HepG2 (cell line): ENCODE measurements around the gene TMEM38A. TPM values are rescaled to one million over a fixed set of nuclear protein-coding genes. Genes with fewer than 3 reads are reported as not detected.

Source experiments
- ATAC-seq: fragments of 200-7000 bp; cut with Tn5 transposase; 3 replicates; pipeline ENCODE4 v1.9.1; 2020; ENCODE audit warnings: mild to moderate bottlenecking, moderate library complexity
- BruUV-seq: library from RNA; stranded (reverse); fragments of 400-500 nt; replicated peaks from 2 replicates; lab custom pipeline; 2021; lab: Mats Ljungman, UMichigan
- CTCF ChIA-PET: fragments of 300-600 bp; formaldehyde crosslinking; extraction: SDS; loops from one replicate; lab custom pipeline; 2021; ENCODE audit warnings: low total read pairs, inconsistent platforms, low intra/inter-chr PET ratio; lab: Yijun Ruan, JAX
- POLR2A ChIA-PET: fragments of 350-600 bp; sonication (Branson Sonifier 250); formaldehyde crosslinking; loops from one replicate; lab custom pipeline; 2020; ENCODE audit warnings: antibody characterized with exemption, inconsistent platforms; lab: Yijun Ruan, JAX
- DNase-seq: peaks from one replicate; pipeline ENCODE4 v3.0.0-alpha.2; 2015; ENCODE audit warnings: low spot score
- FAIRE-seq: peaks from 3 replicates; lab custom pipeline; 2011; peaks lifted over from hg19 to GRCh38; lab: Jason Lieb, UNC
- H2AFZ ChIP-seq: one replicate; pipeline ENCODE4 v1.6.1; 2011; ENCODE audit warnings: low read length, inconsistent platforms
- H3K27ac ChIP-seq: fragments of 300-600 bp; 3 replicates; pipeline ENCODE4 v1.8.0; 2011; ENCODE audit warnings: mixed run types, mild to moderate bottlenecking, mixed read lengths, low read length, inconsistent platforms; ENCODE audit not compliant: insufficient read depth; ENCODE audit errors: extremely low read length
- H3K27me3 ChIP-seq, 2 experiments: fragments of 200-600 bp in 1 of 2; 2 replicates in 1 of 2; 3 replicates in 1 of 2; pipeline versions ENCODE4 v1.6.0 to v1.8.0; 2011; ENCODE audit warnings: low read length in 2 of 2, mild to moderate bottlenecking in 2 of 2, moderate library complexity in 2 of 2, inconsistent platforms in 1 of 2; ENCODE audit not compliant: insufficient read depth in 2 of 2, control insufficient read depth in 1 of 2
- H3K36me3 ChIP-seq, 2 experiments: fragments of 200-600 bp in 1 of 2; replicated peaks in 1 of 2; 2 replicates in 1 of 2; 3 replicates in 1 of 2; pipeline versions ENCODE4 v1.5.1 to v1.8.0; 2011; ENCODE audit warnings: low read length in 2 of 2, inconsistent platforms in 1 of 2; ENCODE audit not compliant: insufficient read depth in 2 of 2, control insufficient read depth in 1 of 2
- H3K4me1 ChIP-seq: 2 replicates; pipeline ENCODE4 v1.5.1; 2012; ENCODE audit warnings: low read length, inconsistent platforms; ENCODE audit not compliant: insufficient read depth
- H3K4me2 ChIP-seq: 2 replicates; pipeline ENCODE4 v1.6.0; 2011; ENCODE audit warnings: low read depth, low read length, inconsistent platforms
- H3K4me3 ChIP-seq, 3 experiments: fragments of 200-600 bp in 1 of 3; sonication (generic), shearing (Covaris generic) in 1 of 3; replicated peaks in 1 of 3; 2 replicates each; pipeline ENCODE4 v1.5.1; 2011 to 2016; ENCODE audit warnings: low read length in 3 of 3, inconsistent platforms in 2 of 3, low read depth in 2 of 3, mild to moderate bottlenecking in 2 of 3, control low read depth in 1 of 3, mixed read lengths in 1 of 3; ENCODE audit not compliant: insufficient read depth in 1 of 3
- H3K79me2 ChIP-seq: one replicate; pipeline ENCODE4 v1.6.1; 2011; ENCODE audit warnings: low read length, inconsistent platforms; ENCODE audit not compliant: insufficient read depth
- H3K9ac ChIP-seq: 2 replicates; pipeline ENCODE4 v1.6.0; 2011; ENCODE audit warnings: mild to moderate bottlenecking, low read depth, low read length, inconsistent platforms; ENCODE audit not compliant: insufficient read depth
- H3K9me3 ChIP-seq: 2 replicates; pipeline ENCODE4 v1.5.1; 2012; ENCODE audit warnings: mild to moderate bottlenecking, low read length
- H4K20me1 ChIP-seq: 2 replicates; pipeline ENCODE4 v1.6.0; 2011; ENCODE audit warnings: inconsistent platforms, mild to moderate bottlenecking, low read length, moderate library complexity; ENCODE audit not compliant: insufficient read depth
- SIN3A ChIP-seq: IDR thresholded peaks from 2 replicates; pipeline ENCODE4 v1.6.1; 2011; ENCODE audit warnings: low read depth, mild to moderate bottlenecking, control low read depth, low read length, borderline replicate concordance
- ZZZ3 ChIP-seq: sonication (generic); formaldehyde crosslinking; IDR thresholded peaks from 2 replicates; pipeline ENCODE4 v1.4.0; 2020; ENCODE audit warnings: missing genetic modification reagents, mild to moderate bottlenecking, borderline replicate concordance
- WGBS: methylation state at CpG from one replicate; pipeline ENCODE4 v1.1.6; 2017; ENCODE audit warnings: low lambda C conversion rate; 5-methylcytosine and 5-hydroxymethylcytosine counted together
- in situ Hi-C: cut with HindIII; loops from 2 replicates; pipeline ENCODE4 v1.10.0; 2017; ENCODE audit warnings: low pct_unique_long_range_greater_than_20kb; ENCODE audit not compliant: extremely low pct_ligation_motif_present
- intact Hi-C: fragments of 100-400 bp; cut with micrococcal nuclease; formaldehyde crosslinking; loops from one replicate; pipeline ENCODE4 v1.10.0; 2022; ENCODE audit not compliant: unreplicated experiment
- polyA plus RNA-seq, 8 experiments: library from polyadenylated mRNA; depleted of rRNA in 3 of 8; stranded (reverse) in 7 of 8; unstranded in 1 of 8; fragments of >200 nt; fragmentation: Illumina TruSeq in 4 of 8; extraction: Trizol in 4 of 8; gene quantifications; 2 replicates each; pipeline versions ENCODE4 v1.2.1 to v1.2.3, GENCODE V29; 2011 to 2016; ENCODE audit warnings: low read depth in 4 of 8, missing spikeins in 1 of 8, mixed read lengths in 1 of 8; ENCODE audit not compliant: insufficient read depth in 1 of 8
- total RNA-seq, 5 experiments: library from RNA; depleted of rRNA; stranded (reverse); fragments of >200 nt; fragmentation: Illumina TruSeq; extraction: Trizol; gene quantifications; 2 replicates each; pipeline ENCODE4 v1.2.3, GENCODE V29; 2016; ENCODE audit warnings: low read depth in 1 of 5
- TF ChIP-seq, protein P1 (sequence below): sonication (generic); formaldehyde crosslinking; IDR thresholded peaks from 2 replicates; pipeline ENCODE4 v1.4.0; 2020; ENCODE audit warnings: missing genetic modification reagents, borderline replicate concordance

TMEM38A gene
- total and polyA plus RNA-seq, 2 of the 13 experiments (the other 11 are each of a cell fraction or from before 2014, with no cell fraction given), result 4.8 to 6.8 TPM

DNA sequence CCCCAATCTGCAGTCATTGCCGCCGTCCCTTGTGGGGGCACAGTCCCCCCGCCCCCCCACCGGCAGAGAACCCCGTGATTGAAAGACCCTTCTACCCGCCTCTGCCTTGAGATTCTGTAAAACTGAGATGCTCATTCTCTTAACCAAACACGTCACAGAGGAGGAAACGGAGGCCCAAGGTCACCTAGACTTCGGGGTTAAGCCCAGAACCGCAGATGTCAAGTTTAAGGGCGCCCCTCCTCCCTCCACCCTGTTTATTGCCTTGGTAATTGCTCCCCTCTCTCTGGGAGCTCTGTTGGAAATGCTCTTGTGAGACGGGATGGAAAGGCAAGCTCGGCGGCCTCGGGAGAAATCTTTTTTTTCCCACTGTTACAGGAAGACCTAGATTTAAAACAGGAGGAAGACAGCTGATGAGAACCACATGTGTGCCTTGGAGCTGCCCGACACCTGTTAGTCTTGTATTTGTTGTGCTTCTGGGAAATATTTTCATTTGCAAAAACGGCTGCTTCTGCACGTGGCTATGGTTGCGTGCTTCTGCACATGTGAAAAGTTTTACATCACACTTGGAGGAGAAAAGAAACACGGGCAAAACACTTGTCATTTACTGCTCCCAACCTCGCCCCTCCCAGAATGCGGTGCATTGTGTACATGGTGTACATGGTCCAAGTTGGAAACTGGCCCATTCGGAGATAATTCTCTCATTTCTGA is 31.8 kb upstream of the TMEM38A start:
- CTCF ChIA-PET, result no interaction called here
- Histone ChIP-seq H3K4me3 (peak overlapping the region; percentile 71 to 91 (median 83)), H3K4me2 (peak overlapping the region; percentile 90), H3K79me2 (peaks cover 37% of the 10 kb centered on the region), H3K4me1 (peaks cover 48% of the 10 kb centered on the region), H3K27ac (peak overlapping the region; percentile 96), H3K9me3 (no peaks in the 10 kb centered on the region), H3K9ac (peak overlapping the region; percentile 99), H3K36me3 (peaks cover 2 to 28% of the 10 kb centered on the region in 2 experiments; a peak in 3 of 5 replicates), H4K20me1 (peaks cover 6% of the 10 kb centered on the region), H2AFZ (no peak overlapping the region), H3K27me3 (no peaks in the 10 kb centered on the region; a peak in 1 of 5 replicates)
- FAIRE-seq, result no peak
- ATAC-seq, result no peak
- POLR2A ChIA-PET, result interaction anchor here (0.8 kb wide), 1 partner anchor 31 kb away, joined by 3 read pairs; no protein-coding TSS in a partner anchor
- BruUV-seq, result no TSS peak
- in situ Hi-C loops, result loop anchor here (5.0 kb wide), 1 partner anchor 57 kb away; the partner anchor contains the start of gene SLC35E1
- TF ChIP-seq, protein P1, sequence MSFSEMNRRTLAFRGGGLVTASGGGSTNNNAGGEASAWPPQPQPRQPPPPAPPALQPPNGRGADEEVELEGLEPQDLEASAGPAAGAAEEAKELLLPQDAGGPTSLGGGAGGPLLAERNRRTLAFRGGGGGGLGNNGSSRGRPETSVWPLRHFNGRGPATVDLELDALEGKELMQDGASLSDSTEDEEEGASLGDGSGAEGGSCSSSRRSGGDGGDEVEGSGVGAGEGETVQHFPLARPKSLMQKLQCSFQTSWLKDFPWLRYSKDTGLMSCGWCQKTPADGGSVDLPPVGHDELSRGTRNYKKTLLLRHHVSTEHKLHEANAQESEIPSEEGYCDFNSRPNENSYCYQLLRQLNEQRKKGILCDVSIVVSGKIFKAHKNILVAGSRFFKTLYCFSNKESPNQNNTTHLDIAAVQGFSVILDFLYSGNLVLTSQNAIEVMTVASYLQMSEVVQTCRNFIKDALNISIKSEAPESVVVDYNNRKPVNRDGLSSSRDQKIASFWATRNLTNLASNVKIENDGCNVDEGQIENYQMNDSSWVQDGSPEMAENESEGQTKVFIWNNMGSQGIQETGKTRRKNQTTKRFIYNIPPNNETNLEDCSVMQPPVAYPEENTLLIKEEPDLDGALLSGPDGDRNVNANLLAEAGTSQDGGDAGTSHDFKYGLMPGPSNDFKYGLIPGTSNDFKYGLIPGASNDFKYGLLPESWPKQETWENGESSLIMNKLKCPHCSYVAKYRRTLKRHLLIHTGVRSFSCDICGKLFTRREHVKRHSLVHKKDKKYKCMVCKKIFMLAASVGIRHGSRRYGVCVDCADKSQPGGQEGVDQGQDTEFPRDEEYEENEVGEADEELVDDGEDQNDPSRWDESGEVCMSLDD (CRISPR knock-in tag), result peak; percentile 20; the same call in 1 of the 2 replicates
- TF ChIP-seq ZZZ3 (CRISPR knock-in tag) (no peak), SIN3A (0 out of 2 replicates have a peak, but pooled peaks have one; percentile 10)
- WGBS, result 39% methylated on average over 22 of the region's 23 CpGs
- intact Hi-C loops, result loop anchor here (5.0 kb wide), 1 partner anchor 57 kb away; the partner anchor contains the start of gene SLC35E1
- DNase-seq, result no peak
